Measurements from ENCODE around the gene PTH1R. TPM values are rescaled to one million over a fixed set of nuclear protein-coding genes. Genes with fewer than 3 reads are reported as not detected.

PTH1R gene
- polyA plus RNA-seq, 1 donor (not counting 4 experiments of a cell fraction or from before 2014, with no cell fraction given): not detected

GRCh38 chr3:46921041-46921440 lies 43.5 kb downstream of the PTH1R start:
- dilution Hi-C loops (cut with MboI; ENCODE audit: extremely low pct_ligation_motif_present, low sequenced_read_pairs): no loop called here
- no peak overlapping the region for H3K27ac ChIP-seq (ENCODE audit: control insufficient read depth, insufficient read depth, low read length)
- H3K4me2 ChIP-seq (ENCODE audit: control insufficient read depth, extremely low read depth, insufficient read depth, low read depth, low read length): no peak overlapping the region
- no peaks in the 10 kb centered on the region for H3K9me3 ChIP-seq (ENCODE audit: control insufficient read depth, low read depth, low read length)
- FAIRE-seq (no peak), DNase-seq (ENCODE audit: low read depth, low spot score) (no peak)
- H3K4me3 ChIP-seq (ENCODE audit: control insufficient read depth in 2 of 3, extremely low read depth in 1 of 3, insufficient read depth in 2 of 3, low read depth in 1 of 3, low read length in 3 of 3): no peak overlapping the region
- H3K36me3 ChIP-seq (ENCODE audit: control insufficient read depth in 2 of 2, extremely low read depth in 1 of 2, insufficient read depth in 2 of 2, low read length in 2 of 2): peaks cover 54 to 71% of the 10 kb centered on the region in 2 experiments
- no peaks in the 10 kb centered on the region for H4K20me1 ChIP-seq (ENCODE audit: control insufficient read depth, extremely low read depth, insufficient read depth, low read length)
- H3K79me2 ChIP-seq (ENCODE audit: control insufficient read depth, insufficient read depth, low read length): peaks cover 3% of the 10 kb centered on the region
- H2AFZ ChIP-seq (ENCODE audit: control insufficient read depth, low read length): no peak overlapping the region
- TF ChIP-seq, protein P1, sequence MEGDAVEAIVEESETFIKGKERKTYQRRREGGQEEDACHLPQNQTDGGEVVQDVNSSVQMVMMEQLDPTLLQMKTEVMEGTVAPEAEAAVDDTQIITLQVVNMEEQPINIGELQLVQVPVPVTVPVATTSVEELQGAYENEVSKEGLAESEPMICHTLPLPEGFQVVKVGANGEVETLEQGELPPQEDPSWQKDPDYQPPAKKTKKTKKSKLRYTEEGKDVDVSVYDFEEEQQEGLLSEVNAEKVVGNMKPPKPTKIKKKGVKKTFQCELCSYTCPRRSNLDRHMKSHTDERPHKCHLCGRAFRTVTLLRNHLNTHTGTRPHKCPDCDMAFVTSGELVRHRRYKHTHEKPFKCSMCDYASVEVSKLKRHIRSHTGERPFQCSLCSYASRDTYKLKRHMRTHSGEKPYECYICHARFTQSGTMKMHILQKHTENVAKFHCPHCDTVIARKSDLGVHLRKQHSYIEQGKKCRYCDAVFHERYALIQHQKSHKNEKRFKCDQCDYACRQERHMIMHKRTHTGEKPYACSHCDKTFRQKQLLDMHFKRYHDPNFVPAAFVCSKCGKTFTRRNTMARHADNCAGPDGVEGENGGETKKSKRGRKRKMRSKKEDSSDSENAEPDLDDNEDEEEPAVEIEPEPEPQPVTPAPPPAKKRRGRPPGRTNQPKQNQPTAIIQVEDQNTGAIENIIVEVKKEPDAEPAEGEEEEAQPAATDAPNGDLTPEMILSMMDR (optimal IDR thresholded peaks at IDR 0.05 in 1 of 3, IDR thresholded peaks at IDR 0.05 in 1 of 3, conservative IDR thresholded peaks at IDR 0.05 in 1 of 3; ENCODE audit: extremely low read depth in 1 of 3, insufficient read depth in 2 of 3, low read length in 3 of 3): no peak
- TF ChIP-seq EZH2 (IDR thresholded peaks at IDR 0.05; ENCODE audit: low read length): no peak
- no peaks in the 10 kb centered on the region for H3K4me1 ChIP-seq (ENCODE audit: control insufficient read depth, extremely low read depth, insufficient read depth, low read length)
- H3K9ac ChIP-seq (ENCODE audit: control insufficient read depth, extremely low read depth, insufficient read depth, low read length): no peak overlapping the region
- H3K27me3 ChIP-seq (ENCODE audit: control insufficient read depth, extremely low read depth, insufficient read depth, low read length): no peaks in the 10 kb centered on the region
- no peaks in the 10 kb centered on the region for H3K9me1 ChIP-seq (ENCODE audit: control insufficient read depth, extremely low read depth, insufficient read depth, low read length)

- H2AFZ ChIP-seq (ENCODE audit: control insufficient read depth, low read length): no peak overlapping the region
- no peak for FAIRE-seq
- peaks cover 3% of the 10 kb centered on the region for H3K79me2 ChIP-seq (ENCODE audit: control insufficient read depth, insufficient read depth, low read length)
- H4K20me1 ChIP-seq (ENCODE audit: control insufficient read depth, extremely low read depth, insufficient read depth, low read length): no peaks in the 10 kb centered on the region
- no peak overlapping the region for H3K9ac ChIP-seq (ENCODE audit: control insufficient read depth, extremely low read depth, insufficient read depth, low read length)
- no peak for DNase-seq (ENCODE audit: low read depth, low spot score)
- TF ChIP-seq EZH2 (IDR thresholded peaks at IDR 0.05; ENCODE audit: low read length): no peak
- TF ChIP-seq, protein P1 (optimal IDR thresholded peaks at IDR 0.05 in 1 of 3, IDR thresholded peaks at IDR 0.05 in 1 of 3, conservative IDR thresholded peaks at IDR 0.05 in 1 of 3; ENCODE audit: extremely low read depth in 1 of 3, insufficient read depth in 2 of 3, low read length in 3 of 3): no peak
- H3K9me1 ChIP-seq (ENCODE audit: control insufficient read depth, extremely low read depth, insufficient read depth, low read length): no peaks in the 10 kb centered on the region
- dilution Hi-C loops (cut with MboI; ENCODE audit: extremely low pct_ligation_motif_present, low sequenced_read_pairs): no loop called here
- H3K27ac ChIP-seq (ENCODE audit: control insufficient read depth, insufficient read depth, low read length): no peak overlapping the region
- no peaks in the 10 kb centered on the region for H3K27me3 ChIP-seq (ENCODE audit: control insufficient read depth, extremely low read depth, insufficient read depth, low read length)
- no peaks in the 10 kb centered on the region for H3K9me3 ChIP-seq (ENCODE audit: control insufficient read depth, low read depth, low read length)
- no peak overlapping the region for H3K4me3 ChIP-seq (ENCODE audit: control insufficient read depth in 2 of 3, extremely low read depth in 1 of 3, insufficient read depth in 2 of 3, low read depth in 1 of 3, low read length in 3 of 3)
- peaks cover 59 to 74% of the 10 kb centered on the region in 2 experiments for H3K36me3 ChIP-seq (ENCODE audit: control insufficient read depth in 2 of 2, extremely low read depth in 1 of 2, insufficient read depth in 2 of 2, low read length in 2 of 2)
- no peak overlapping the region for H3K4me2 ChIP-seq (ENCODE audit: control insufficient read depth, extremely low read depth, insufficient read depth, low read depth, low read length)
- no peaks in the 10 kb centered on the region for H3K4me1 ChIP-seq (ENCODE audit: control insufficient read depth, extremely low read depth, insufficient read depth, low read length)
Observed at GRCh38 chr3:46921871-46922271, 44.4 kb downstream of the PTH1R start.
